Subcutaneous preadipocyte (primary cell): ENCODE results near the gene RGMB. TPM values are rescaled to one million over a fixed set of nuclear protein-coding genes. Genes with fewer than 3 reads are reported as not detected.

Experiments used
- total RNA-seq: library from RNA; depleted of rRNA; stranded (reverse); fragments of >200 nt; gene quantifications from 2 replicates; pipeline ENCODE4 v1.2.3, GENCODE V29; 2012

RGMB gene
- 34.9 and 49.7 TPM in 2 replicates for total RNA-seq

DNA sequence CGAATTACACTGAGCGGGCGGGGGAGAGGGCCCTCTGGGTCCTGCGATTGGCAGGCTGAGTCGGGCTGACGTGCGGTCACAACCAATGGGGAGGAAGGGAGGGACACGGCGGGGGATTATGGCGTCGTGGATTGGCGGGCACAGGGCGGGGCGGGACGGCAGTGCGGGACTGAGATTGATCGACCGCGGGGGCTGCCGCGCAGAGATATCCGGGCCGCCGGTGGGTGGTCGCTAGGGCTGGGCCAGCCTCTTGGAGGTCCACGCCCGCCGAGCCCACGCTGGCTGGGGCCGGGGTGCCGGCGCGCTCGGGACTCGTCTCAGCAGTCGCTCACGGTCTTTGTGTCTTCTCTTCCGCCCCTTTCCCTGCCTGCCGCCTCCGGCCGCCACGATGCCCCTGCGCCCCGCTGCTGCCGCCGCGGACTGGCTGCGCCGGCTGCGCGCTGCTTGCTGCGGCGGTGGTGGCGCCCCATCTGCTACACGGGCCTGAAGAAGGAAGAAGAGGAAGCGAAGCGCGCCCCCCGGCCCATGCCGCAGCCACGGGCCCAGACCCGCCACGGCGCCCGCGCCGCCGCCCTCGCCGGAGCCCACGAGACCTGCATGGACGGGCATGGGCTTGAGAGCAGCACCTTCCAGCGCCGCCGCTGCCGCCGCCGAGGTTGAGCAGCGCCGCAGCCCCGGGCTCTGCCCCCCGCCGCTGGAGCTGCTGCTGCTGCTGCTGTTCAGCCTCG, at the start of gene RGMB:
RGMB (plus strand) TSS at position 200 of the 728 bp plus-strand sequence; CDS start at position 608, 408 bp downstream.

Other genes with a start within 250 kb of the RGMB start
- 38.2 and 59.8 TPM in 2 replicates for gene CHD1, start 155.3 kb downstream of the RGMB start, total RNA-seq